NCI-H526 (cell line): ENCODE measurements around the gene PPP1R13B.

Experiments
- DNase-seq, 2 experiments: peaks; one replicate each; lab custom pipeline; 2025; lab: John Stamatoyannopoulos, UW

PPP1R13B gene

DNA sequence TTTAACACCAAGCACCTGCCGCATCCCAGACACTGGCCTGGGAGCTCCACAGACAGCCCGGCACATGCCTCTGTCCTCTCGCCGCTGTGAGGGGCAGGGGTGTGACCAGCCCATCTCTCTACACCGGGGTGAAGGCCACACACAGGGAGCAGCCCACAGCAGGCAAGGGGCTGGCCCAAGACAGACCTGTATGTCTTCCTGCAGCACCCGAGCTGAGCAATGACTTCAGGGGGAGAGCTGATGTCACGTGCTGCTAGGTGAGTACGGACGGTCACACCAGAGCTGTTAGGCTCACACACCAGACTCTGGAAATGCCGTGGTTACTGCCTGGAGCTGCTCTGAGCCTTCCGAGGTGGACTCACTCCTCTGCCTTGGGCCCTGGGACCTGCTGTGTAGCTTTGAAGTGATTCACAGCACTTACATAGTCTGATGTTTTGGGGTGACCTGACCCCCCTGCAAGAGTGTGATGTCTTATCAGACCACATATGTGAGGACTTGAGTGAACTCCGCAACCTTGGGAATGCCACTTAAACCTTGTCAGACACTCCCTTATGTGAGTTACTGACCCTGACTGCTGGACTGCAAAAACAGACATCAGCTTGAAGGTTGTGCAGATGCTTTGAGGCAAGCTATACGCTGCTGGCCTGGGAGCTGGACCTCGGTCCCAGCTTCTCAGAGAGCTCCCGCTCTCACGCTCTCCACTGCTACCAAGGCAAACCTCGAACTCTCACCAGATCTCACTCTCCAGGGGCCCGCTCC lies 133.9 kb downstream of the PPP1R13B start:
- no peak for DNase-seq

DNA sequence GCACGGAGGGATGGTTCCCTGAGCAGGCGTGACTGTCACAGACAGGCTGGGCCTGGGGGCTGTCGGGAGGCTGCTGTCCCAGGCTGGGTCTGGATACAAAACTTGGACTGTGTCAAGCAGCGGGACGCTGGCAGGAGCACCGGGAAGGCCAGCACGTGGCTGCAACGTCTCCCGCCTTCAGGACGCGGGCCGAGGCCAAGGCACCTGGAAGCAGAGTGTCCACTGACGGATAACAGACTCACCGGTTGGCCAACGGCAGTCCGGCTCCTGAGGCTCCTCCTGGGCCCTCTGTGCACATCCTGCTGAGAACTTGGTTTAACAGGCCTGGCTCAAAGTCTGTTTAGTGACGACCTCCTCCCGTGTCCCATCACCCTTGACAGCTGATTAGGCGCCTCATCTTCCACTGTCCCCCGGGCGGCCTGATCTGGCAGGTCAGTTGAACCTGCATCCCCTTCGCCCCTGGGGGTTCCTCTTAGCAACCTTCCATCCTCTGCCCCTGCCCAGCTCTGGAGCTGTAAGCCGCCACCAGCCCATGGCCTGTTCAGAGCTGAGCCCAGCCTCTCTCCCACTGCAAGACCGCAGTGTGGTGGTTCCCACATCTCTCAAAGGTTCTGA lies 134.6 kb downstream of the PPP1R13B start:
- no peak for DNase-seq

DNA sequence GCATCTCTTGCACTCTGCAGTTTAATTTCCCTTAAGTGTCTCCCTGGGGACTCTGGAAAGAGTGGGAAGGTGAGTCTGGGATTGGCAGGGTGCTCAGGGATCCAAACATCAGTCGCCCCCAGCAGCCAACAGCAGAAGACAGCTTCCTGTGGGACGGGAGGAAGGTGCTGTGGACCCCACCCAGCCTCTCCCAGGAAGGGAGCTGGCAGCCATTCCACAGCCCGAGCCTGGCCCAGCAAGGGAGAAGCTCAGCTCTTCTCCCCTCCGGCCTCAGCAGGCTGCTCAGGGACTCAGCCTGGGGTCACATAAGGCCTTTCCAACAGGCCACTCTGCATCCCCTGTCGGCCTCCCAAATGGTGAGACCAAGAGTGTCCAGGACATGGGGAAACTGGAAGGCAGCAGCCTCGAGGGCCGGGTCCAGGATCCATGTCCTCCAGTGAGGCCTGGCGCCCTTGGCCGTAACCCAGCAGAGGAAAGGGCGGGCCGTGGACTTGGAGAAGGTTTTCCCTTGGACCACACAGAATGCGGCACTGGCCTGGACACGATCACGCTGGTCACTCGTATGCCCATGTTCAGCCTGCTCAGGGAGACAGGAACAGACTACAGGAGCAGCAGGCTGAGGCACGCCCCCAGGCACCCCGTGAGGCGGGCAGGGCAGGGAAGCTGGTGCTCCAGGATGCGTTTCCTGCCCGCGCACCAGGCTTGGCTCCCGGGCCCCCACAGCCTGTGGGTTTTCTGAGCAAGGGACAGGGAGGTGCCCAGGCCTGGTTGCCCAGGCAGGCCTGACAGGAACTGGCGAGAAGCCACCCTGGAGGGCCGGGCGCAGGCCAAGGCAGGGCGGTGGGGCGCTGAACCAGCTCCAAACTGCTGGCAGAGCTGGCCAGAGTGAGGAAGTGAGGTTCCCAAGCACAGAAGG lies 135.6 kb downstream of the PPP1R13B start:
- DNase-seq, result no peak

DNA sequence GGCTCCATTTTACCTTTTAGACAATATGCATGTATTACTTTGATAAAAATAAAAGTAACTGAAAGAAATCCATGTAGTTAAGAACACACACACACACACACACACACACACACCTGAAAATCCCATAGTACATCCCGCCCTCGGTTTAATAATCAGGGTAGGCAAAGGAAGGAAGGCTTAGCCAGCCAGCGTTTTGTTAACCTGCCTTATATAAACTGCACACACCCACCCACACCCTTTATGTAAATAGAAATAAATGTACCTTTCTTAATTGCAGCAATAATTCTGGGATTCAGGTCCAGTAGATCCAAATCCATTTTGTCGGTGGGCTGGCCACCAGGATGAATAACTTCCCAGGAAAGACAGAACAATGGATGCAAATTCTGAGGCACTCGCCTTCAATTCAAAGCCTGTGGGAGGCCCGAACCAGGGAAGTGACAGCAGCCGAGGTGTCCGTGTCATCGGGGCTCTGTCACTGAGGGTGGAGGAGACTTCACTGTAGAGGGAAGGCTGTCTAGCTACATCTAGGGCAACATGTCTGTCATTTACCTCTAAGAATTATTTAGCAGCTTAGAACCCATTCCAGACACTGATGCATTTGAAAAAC lies 136.5 kb downstream of the PPP1R13B start:
- peak in 1 of 2 experiments; percentile 53 for DNase-seq

DNA sequence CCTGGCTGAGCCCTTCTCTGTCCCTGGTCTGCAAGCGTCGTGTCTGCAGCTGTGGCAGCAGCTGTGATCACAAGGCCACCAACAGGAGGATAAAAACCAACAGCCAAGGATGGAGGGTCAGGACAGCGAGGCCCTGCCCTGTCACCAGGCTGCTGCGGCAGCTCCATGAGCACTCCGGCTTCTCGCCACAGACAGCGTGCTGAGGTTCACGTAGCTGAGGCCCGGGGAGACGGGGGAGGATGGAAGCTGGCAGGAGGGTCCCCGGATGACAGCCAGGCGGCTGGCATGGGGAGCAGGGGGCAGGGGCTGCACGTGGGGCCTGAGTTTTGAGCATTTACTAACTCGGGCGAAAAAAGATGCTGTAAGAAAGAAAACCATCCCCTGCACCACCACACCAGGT lies 137.6 kb downstream of the PPP1R13B start:
- DNase-seq, result no peak

DNA sequence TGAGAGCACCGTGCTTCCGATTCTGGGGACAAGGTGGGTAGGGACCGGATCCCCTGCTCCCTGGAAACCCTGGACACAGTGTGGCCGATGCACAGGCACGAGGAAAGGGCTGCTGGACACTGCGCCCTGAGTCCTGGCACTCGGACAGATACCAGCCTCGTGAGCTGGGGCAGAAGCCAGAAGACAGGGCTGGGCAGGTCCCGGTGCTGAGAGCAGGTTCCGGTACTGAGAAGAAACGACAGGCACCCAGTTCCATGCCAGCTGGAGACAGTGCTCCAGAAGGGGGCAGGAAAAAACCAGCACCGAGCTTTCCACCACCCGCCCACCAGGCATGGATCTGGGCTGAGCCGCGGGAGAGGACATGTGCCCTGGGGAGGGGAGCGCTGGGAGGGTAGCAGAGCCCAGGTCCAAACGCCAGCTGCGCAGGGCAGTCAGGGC lies 138.6 kb downstream of the PPP1R13B start:
- no peak for DNase-seq

DNA sequence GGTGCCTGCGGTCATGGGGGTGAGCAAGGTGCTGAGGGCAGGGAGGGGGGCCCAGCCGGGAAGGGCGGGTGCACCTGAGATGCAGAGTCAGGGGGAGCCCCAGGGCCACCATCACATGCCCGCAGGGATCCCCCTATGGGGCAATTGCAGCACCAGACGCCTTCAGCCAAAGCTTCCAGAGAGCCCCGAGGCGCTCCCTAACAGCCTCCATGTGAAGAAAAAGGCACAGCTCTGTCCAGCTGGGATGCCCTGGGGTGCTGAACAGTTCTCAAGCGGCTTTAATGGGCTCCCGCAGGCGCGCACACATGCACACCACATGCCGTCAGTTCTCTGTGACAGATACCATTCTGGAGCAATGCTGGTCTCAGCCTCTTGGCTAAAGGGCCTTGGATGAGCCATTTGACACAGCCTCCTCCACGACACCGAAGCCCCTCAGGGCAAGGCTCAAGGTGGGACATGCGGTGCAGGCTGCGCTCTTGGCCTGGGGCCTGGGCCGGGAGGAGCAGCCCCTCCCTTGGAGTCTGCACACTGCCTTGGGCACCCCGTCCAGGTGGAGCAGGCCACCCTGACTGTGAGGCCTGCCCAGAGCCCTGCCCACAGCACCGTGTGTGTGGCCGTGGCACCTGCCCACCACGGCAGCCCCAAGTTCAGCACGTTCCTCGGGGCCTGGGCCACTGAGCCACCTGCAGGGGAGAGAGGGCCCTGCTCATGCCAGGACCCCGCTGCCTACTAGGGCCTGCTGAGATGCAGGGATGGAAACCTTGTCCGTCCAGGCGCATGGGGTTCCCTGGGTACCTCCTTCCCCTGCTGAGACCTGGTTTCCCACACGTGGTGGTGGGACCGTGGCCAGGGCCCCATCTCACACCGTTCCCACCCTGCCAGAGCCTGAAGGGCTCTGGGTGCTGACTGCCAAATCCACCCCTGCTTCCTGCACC lies 139.8 kb downstream of the PPP1R13B start:
- no peak for DNase-seq

DNA sequence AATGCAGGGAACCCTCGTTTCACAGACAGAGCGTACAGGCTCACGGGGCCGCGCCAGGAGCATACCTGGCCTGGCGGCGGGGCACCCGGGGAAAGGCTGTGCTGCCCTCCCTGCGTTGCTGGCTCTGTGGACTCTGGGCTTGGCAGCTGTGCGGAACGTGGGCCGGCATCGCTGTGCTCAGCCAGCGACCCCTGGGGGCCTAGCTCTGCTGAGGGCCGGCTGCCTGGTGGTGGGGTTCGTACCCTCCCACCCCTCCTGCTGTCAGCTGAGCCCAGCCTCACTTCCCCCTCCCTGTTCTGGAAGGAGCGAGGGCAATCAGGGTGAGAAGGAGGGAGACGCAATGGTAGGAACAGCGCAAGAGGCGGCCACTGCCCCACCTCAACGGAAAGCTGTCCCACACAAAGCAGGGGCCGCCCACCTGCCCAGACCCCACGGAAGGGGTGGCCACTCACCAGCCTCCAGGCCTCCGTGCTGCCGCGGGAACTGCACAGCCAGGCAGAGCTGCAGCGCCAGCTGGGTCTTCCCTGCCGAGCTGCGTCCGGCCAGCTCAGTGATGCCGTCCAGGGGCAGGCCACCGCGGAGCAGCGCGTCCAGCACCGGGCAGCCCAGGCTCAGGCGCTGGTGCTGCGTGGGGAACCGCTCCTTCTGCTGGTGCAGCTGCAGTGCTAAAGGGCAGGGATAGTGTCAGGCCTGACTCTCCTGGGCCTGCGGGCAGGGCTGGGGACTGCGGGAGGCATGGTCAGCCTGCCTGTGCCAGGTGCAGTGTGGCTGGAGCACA lies 140.6 kb downstream of the PPP1R13B start:
- no peak for DNase-seq

DNA sequence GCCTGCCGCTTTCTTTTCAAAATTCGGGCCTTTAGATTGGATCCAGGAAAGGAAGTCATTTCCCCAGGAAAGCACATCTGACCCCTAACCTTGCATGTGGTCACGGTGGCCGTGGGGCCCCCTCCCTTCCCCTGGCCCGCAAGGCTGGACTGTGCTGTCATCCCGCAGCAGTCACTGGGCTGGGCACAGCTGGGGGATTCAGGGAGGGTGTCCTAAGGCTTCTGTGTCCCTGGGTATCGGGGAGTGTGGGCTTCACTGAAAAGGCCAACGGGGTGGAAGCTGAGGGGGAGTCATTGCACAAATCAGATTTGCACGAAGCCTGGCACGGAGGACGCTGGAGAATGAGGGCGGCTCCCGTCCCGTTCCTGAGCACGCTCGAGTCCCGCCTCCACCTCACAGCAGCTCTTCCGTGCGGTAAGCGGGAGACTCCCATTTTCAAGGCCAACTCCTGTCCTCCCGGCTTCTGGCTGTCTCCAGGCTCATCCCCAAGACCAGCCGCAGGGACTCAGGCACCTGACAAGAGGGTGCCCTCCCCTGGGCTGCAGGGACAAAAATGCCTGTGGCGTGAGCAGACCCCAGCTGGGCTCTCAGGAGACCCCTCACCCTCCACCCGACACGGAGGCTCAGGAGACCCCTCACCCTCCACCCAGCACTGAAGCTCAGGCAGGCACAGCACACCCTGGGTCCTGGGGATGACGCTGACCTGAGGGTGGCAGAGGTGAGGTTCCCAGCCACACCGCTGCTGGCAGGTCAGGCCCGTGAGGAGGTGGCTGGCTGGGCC lies 141.7 kb downstream of the PPP1R13B start:
- no peak for DNase-seq

DNA sequence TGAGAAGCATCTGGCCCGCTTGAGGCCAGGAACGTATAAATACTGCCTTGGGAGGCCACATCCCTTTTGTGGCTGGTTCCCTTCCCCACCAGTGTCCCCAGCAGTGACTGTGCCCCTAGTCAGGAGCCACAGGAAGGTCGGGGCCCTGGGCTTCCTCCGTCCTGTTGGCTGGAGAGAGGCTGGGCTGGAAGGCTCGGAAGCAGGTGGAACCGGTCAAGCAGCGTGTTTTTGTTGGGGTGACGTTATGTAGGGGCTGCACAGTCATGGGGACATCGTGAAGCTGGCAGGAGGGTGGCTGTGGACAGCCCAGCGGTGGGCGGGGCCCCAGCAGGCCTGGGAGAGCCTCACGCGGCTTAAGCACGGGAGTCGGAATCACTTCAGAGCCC lies 142.3 kb downstream of the PPP1R13B start:
- no peak for DNase-seq

DNA sequence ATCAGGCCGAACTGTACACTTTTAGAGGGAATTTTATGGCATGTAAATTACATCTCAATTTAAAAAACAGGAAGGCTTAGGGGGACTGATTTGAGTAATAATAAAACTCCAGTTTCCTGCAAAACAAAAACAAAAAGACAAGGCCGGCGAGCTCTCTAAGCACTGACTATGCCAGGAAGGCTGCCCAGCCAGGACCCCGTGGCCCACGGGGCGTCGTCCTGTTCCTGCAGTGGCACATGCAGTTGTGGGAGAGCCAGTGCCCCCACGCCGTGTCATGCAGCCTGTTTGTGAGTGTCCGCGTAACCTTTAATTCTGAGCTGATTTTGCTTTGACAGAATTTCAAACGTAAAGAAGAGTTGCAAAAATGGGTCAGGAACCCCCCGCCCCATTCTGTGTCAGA lies 142.7 kb downstream of the PPP1R13B start:
- DNase-seq, result no peak

DNA sequence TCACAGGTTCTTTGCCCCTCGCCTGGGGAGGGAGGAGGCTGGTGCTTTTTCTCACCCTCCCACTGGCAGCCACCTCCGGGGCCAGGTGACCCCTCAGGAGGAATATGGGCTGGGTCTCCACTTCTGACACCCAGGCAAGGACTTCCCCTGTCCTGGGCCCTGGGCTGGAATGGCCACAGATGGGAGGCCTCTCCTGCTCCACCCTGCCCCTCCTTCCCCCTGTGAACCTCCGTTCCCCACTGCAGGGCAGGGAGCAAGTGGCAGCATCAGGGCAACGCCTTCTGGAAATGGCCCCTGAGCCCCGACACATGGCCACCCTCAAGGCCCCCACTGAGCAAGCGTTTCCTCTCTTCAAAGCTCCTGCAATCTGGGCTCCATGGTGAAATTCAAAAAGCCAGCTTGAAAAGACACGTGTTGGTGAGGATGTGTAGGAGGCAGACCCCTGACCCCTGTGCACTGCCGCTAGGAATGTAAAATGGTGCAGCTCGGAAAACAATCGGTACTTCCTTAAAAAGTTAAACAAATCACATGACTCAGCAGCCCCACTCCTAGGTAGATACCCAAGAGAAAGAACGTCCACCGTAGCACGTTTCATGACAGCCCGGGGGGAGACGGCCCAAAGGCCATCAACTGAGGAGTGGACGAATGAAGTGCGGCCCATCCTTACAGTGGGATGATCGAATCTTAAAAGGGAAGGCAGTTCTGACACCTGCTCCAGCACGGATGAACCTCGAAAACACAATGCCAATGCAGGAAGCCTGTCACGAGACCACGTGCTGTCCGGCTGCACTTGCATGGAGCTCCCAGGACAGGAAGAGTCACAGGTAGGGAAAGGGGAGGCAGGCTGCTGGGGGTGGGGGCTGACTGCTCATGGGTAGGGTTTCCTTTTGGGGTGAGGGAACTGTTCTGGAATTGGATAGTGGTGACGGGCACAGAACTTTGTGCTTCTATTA lies 143.7 kb downstream of the PPP1R13B start:
- no peak for DNase-seq

DNA sequence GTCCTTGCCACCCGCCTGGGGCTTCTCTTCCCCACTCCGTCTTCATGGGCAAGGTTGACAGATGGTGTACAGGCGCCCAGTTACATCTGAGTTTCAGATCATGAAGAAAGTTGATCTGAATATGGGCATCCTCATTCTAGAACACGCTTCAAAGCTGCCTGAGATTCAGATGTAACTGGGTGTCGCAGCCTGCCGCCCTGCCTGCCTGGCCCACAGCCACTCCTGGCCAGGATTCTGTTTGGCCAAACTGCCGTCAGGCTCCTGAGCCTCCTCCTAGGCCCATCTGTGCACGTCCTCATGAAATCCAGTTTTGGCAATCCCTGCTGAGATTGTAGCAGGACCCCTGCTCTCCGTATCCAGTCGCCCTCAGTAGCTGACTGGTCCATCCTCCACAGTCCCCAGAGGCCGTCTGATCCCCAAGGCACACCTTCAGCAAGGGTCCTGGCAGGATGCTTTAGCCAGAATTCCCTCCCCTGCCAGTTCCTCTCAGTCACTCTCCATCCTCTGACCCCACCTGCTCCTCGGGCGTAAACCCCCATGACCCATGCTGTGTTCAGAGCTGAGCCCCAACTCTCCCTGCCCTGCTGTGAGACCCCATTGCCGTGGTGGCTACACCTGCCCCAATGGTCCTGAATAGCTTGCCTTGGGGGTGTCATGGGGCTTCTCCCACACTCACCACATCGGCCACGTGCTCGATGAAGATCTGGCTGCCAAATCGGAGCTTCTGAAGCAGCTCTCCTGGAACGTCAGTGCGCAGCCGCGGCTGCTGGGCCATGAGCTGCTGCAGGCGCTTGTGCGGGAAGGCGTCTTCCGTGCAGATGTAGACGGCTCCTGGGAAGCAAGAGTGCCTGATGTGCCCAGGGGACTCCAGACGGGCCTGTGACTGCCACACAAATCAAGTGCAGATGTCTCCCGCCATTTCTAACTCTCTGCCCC lies 144.6 kb downstream of the PPP1R13B start:
- DNase-seq, result no peak

DNA sequence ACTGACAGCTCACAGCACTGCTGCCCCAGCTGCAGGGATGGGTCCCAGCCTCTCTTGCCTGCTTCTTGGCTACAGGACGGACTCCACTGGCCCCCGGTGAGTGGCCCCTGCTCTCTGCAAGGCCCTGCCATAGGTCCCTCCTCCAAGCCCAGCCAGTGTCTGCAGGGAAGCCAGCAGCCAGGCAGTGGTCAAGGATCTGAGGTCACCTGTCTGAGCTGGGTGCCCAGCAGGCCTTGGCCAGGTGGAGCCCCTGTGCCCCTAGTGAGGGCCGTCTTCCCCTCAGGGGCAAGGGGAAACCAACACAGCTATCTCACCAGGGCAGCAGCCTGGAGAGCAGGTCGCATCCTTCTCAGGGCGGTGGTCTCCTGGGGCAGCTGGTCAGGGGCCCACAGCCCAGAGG lies 145.3 kb downstream of the PPP1R13B start:
- no peak for DNase-seq

DNA sequence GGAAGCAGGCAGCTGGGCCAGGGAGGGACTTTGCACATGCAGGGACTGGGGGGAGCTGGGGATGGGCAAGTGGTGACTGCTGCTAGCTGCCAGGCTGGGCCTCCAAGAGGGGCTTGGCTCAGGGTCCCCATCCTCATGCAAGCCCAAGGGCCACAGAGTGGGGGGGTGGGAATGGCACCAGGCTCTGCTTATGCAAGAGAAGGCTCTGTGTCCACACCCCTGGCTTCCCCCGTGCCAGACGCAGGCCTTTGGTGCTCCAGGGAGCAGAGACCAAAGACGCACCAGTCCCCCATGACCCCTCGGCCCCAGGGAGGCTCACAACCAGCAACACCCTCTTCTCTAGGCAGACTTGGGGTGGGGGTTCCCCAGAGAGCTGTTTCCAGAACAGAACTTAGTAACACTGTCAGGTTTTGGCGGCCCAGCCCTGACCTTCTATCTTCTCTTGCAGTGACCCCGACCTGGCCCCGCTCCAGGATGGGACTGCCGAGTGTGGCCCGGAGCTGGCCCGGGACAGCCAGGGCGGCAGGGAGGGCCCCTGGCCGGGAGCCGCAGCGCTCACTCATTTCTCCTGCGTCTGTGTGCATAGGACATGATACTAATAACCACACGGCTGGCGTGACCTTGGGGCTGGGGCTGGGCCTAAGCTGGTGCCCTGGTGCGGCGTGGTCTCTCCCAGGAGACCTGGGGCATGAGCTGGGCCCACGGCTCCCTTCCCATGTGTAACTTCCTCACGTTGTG lies 146.5 kb downstream of the PPP1R13B start:
- no peak for DNase-seq

DNA sequence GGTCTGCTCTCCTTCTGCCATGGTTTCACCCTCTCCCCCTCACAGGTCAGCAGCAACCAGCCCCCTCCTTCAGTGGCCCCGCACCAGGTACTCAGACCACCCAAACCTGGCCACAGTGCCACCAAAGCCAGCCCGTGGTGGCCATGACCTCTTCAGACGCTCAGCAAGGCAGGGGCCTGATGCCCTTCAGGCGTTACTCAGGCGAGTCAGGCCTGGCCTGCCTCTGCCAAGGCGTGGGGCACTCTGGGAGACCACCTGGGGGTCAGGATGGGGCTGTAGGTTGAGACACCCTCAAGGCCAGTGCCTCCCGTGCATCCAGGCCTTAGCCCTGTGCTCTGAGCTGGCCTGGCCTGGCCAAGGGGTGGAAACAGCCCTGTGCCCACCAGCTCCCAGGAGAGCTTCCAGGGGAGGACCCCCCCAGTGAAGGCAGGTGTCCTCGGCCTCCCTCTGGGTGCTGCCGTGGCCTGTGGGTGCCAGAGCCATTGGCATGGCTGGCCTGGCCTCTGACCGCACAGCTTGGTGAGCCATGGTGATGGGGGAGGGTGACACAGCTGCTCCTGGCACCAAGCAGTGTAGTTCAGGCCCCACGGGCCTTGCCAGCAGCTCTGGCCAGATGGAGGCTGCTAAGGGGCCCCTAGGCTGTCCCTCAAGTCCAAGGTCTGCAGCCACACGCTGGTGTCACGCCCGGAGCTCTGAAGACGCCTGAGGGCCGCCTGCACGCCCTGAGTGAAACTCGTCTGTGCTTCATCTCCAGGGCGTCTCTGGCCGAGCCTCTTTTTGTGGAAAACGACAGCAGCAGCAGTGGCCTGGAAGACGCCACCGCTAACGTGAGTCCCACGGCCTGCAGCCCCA lies 147.2 kb downstream of the PPP1R13B start:
- DNase-seq, result no peak
